Left lung (tissue), 10 donors: Measurements from ENCODE around the gene LRP5. TPM values are rescaled to one million over a fixed set of nuclear protein-coding genes. Genes with fewer than 3 reads are reported as not detected.

ENCODE experiments used
- ATAC-seq: fragments of 200-7000 bp; cut with Tn5 transposase; one replicate; pipeline ENCODE4 v1.9.1; 2020; ENCODE audit warnings: moderate library complexity
- DNase-seq, 4 donors: peaks; one replicate each; pipeline ENCODE4 v3.0.0-alpha.2; 2013 to 2020
- H3K27ac ChIP-seq, 2 donors: fragments of 200-600 bp; sonication (generic) in 1 of 2; one replicate each; pipeline versions ENCODE4 v1.5.0 to v1.8.0; 2020 to 2021
- H3K27me3 ChIP-seq, 2 donors: fragments of 200-600 bp; sonication (generic) in 1 of 2; one replicate each; pipeline versions ENCODE4 v1.5.0 to v1.8.0; 2020 to 2021
- H3K36me3 ChIP-seq, 2 donors: fragments of 200-600 bp; sonication (generic) in 1 of 2; one replicate each; pipeline versions ENCODE4 v1.5.0 to v1.8.0; 2020 to 2021
- H3K4me1 ChIP-seq, 2 donors: fragments of 200-600 bp; one replicate each; pipeline ENCODE4 v1.8.0; 2021
- H3K4me3 ChIP-seq, 2 donors: fragments of 200-600 bp; sonication (generic) in 1 of 2; one replicate each; pipeline versions ENCODE4 v1.5.0 to v1.8.0; 2020 to 2021; ENCODE audit warnings: mild to moderate bottlenecking in 1 of 2
- H3K9me3 ChIP-seq, 2 donors: fragments of 200-600 bp; sonication (generic) in 1 of 2; one replicate each; pipeline versions ENCODE4 v1.5.0 to v1.8.0; 2020 to 2021
- CTCF ChIP-seq, 2 donors: fragments of 200-600 bp; sonication (generic) in 1 of 2; IDR thresholded peaks; one replicate each; pipeline versions ENCODE4 v1.5.0 to v1.8.0; 2021; ENCODE audit warnings: antibody characterized with exemption in 2 of 2
- intact Hi-C, 2 donors: fragments of 100-400 bp; cut with DNase I; formaldehyde crosslinking; loops; one replicate each; pipeline versions ENCODE4 v1.11.2 to v1.14.2; 2022
- polyA plus RNA-seq, 6 donors: library from polyadenylated mRNA; unstranded; fragments of 120-200 nt; gene quantifications; one replicate each; pipeline ENCODE4 v1.2.1, GENCODE V29; 2013; ENCODE audit not compliant: insufficient read length in 6 of 6
- total RNA-seq, 2 donors: library from RNA; stranded (reverse); fragmentation: NEBNext Ultra II Directional; extraction: Animal tissue kit (Norgen Biotek cat#: 25700); gene quantifications; one replicate each; pipeline ENCODE4 v1.2.1, GENCODE V29; 2021
- donor health status: DM: no; HTN: yes; CAD: no.
- donor health status: DM: no; HTN: no; CAD: no.

LRP5 gene
- total and polyA plus RNA-seq, 8 donors: 48.9 to 71.9 (median 57.4) TPM

GRCh38 chr11:68371171-68372041 lies 59.0 kb downstream of the LRP5 start:
- DNase-seq: no peak
- Histone ChIP-seq H3K9me3 (no peaks in the 10 kb centered on the region), H3K36me3 (peaks cover 0 to 5% of the 10 kb centered on the region in 2 donors), H3K27me3 (peaks cover 0 to 8% of the 10 kb centered on the region in 2 donors), H3K4me1 (peaks cover 12 to 44% of the 10 kb centered on the region in 2 donors), H3K4me3 (no peak overlapping the region), H3K27ac (peak overlapping the region in 1 of 2 donors; percentile 18)
- intact Hi-C loops: no loop called here
- no peak for ATAC-seq
- no peak for TF ChIP-seq CTCF (IDR thresholded peaks at IDR 0.05)

GRCh38 chr11:68372114-68372513 lies 59.7 kb downstream of the LRP5 start:
- Histone ChIP-seq H3K36me3 (peaks cover 0 to under 1% of the 10 kb centered on the region in 2 donors), H3K4me3 (no peak overlapping the region), H3K27me3 (peaks cover 0 to 8% of the 10 kb centered on the region in 2 donors), H3K9me3 (no peaks in the 10 kb centered on the region), H3K27ac (no peak overlapping the region), H3K4me1 (peaks cover 12 to 48% of the 10 kb centered on the region in 2 donors)
- ATAC-seq (no peak), DNase-seq (no peak)
- intact Hi-C loops: no loop called here
- TF ChIP-seq CTCF (IDR thresholded peaks at IDR 0.05): no peak

- Histone ChIP-seq H3K4me1 (peaks cover 12 to 53% of the 10 kb centered on the region in 2 donors), H3K27ac (no peak overlapping the region), H3K4me3 (no peak overlapping the region), H3K27me3 (peaks cover 0 to 8% of the 10 kb centered on the region in 2 donors), H3K36me3 (no peaks in the 10 kb centered on the region), H3K9me3 (no peaks in the 10 kb centered on the region)
- ATAC-seq (no peak), DNase-seq (no peak)
- intact Hi-C loops: no loop called here
- no peak for TF ChIP-seq CTCF (IDR thresholded peaks at IDR 0.05)
Measured at GRCh38 chr11:68372625-68373024, 60.2 kb downstream of the LRP5 start.

- no peak overlapping the region for H3K4me3 ChIP-seq
- intact Hi-C loops: no loop called here
- TF ChIP-seq CTCF (IDR thresholded peaks at IDR 0.05): no peak
- no peaks in the 10 kb centered on the region for H3K36me3 ChIP-seq
- H3K9me3 ChIP-seq: no peaks in the 10 kb centered on the region
- H3K27ac ChIP-seq: peak overlapping the region in 1 of 2 donors; percentile 7
- DNase-seq (peak in 1 of 4 donors; percentile 58), ATAC-seq (peak; percentile 29)
- peaks cover 12 to 58% of the 10 kb centered on the region in 2 donors for H3K4me1 ChIP-seq
- peaks cover 0 to 8% of the 10 kb centered on the region in 2 donors for H3K27me3 ChIP-seq
Measured at GRCh38 chr11:68373189-68373814, 60.9 kb downstream of the LRP5 start.
